Stomach (tissue), 9 donors: ENCODE measurements around the gene PPP2R2B. TPM values are rescaled to one million over a fixed set of nuclear protein-coding genes. Genes with fewer than 3 reads are reported as not detected.

Experiments
- DNase-seq, 2 donors: peaks; one replicate each; pipeline versions ENCODE4 v3.0.0 to v3.0.0-alpha.2; 2013 to 2019
- H3K27ac ChIP-seq, 5 donors: fragments of 200-600 bp in 4 of 5; sonication (generic) in 4 of 5; one replicate each; pipeline ENCODE4 v1.5.1; 2013 to 2019; ENCODE audit warnings: mild to moderate bottlenecking in 1 of 5, moderate library complexity in 1 of 5
- H3K27me3 ChIP-seq, 3 donors: fragments of 200-600 bp; sonication (generic); one replicate each; pipeline ENCODE4 v1.5.1; 2017 to 2019; ENCODE audit warnings: mixed run types in 1 of 3
- H3K36me3 ChIP-seq, 4 donors: fragments of 200-600 bp; sonication (generic); 1 replicate in 3 of 4; 2 replicates in 1 of 4; pipeline ENCODE4 v1.5.1; 2016 to 2019
- H3K4me1 ChIP-seq, 4 donors: fragments of 200-600 bp; sonication (generic); one replicate each; pipeline ENCODE4 v1.5.1; 2016 to 2019
- H3K4me3 ChIP-seq, 4 donors: fragments of 200-600 bp; sonication (generic) in 3 of 4; one replicate each; pipeline ENCODE4 v1.5.1; 2016 to 2019; ENCODE audit warnings: mild to moderate bottlenecking in 1 of 4
- H3K9me3 ChIP-seq, 4 donors: fragments of 200-600 bp; sonication (generic); one replicate each; pipeline ENCODE4 v1.5.1; 2016 to 2019
- EP300 ChIP-seq: sonication (generic); formaldehyde crosslinking; IDR thresholded peaks from one replicate; pipeline ENCODE4 v1.6.1; 2017; ENCODE audit warnings: antibody characterized with exemption
- POLR2A ChIP-seq, 4 donors: fragments of 450-650 bp; IDR thresholded peaks; one replicate each; pipeline ENCODE4 v1.6.1; 2016; ENCODE audit warnings: antibody characterized with exemption in 4 of 4, control low read depth in 2 of 4, mild to moderate bottlenecking in 1 of 4, moderate library complexity in 1 of 4
- POLR2AphosphoS5 ChIP-seq, 3 donors: sonication (generic); formaldehyde crosslinking; IDR thresholded peaks; one replicate each; pipeline ENCODE4 v1.6.1; 2016; ENCODE audit warnings: antibody characterized with exemption in 3 of 3
- WGBS, 5 donors: extraction: QIAGEN DNeasy Blood & Tissue Kit in 3 of 5; methylation state at CpG; one replicate each; pipeline versions ENCODE4 v1.1.5 to v1.1.7; 2013 to 2018; 5-methylcytosine and 5-hydroxymethylcytosine counted together
- intact Hi-C: fragments of 100-400 bp; cut with DNase I; formaldehyde crosslinking; loops from one replicate; pipeline ENCODE4 v1.15.1; 2023; ENCODE audit warnings: low total_unique reads
- polyA plus RNA-seq, 3 donors: library from polyadenylated mRNA; stranded (reverse); fragments of 200-250 nt; gene quantifications; one replicate each; pipeline ENCODE4 v1.2.3, GENCODE V29; 2013
- total RNA-seq, 5 donors: library from RNA; depleted of rRNA; stranded (reverse); fragments of >200 nt; gene quantifications; one replicate each; pipeline versions ENCODE4 v1.1.0 to v1.2.3, GENCODE V29; 2014 to 2016
- TF ChIP-seq, protein P1 (sequence below), 7 experiments: fragments of 450-650 bp in 4 of 7; fragments of 200-600 bp in 3 of 7; sonication (generic) in 3 of 7; IDR thresholded peaks; one replicate each; pipeline ENCODE4 v1.5.1; 2016 to 2019; ENCODE audit warnings: antibody characterized with exemption in 7 of 7, control low read depth in 2 of 7, mild to moderate bottlenecking in 1 of 7
- donor health status: healthy with polysubstance abuse.
- donor health status: Bipolar disorder and iron deficiency.
- donor health status: healthy.

Gene PPP2R2B
- total and polyA plus RNA-seq, 8 donors: under 0.01 to 4.6 (median 0.75) TPM; not detected in 1

GRCh38 chr5:146600376-146600775, 278.2 kb downstream of the PPP2R2B start:
- no peak for TF ChIP-seq POLR2AphosphoS5 (IDR thresholded peaks at IDR 0.05)
- TF ChIP-seq POLR2A (IDR thresholded peaks at IDR 0.05): no peak
- TF ChIP-seq EP300: no peak
- TF ChIP-seq, protein P1, sequence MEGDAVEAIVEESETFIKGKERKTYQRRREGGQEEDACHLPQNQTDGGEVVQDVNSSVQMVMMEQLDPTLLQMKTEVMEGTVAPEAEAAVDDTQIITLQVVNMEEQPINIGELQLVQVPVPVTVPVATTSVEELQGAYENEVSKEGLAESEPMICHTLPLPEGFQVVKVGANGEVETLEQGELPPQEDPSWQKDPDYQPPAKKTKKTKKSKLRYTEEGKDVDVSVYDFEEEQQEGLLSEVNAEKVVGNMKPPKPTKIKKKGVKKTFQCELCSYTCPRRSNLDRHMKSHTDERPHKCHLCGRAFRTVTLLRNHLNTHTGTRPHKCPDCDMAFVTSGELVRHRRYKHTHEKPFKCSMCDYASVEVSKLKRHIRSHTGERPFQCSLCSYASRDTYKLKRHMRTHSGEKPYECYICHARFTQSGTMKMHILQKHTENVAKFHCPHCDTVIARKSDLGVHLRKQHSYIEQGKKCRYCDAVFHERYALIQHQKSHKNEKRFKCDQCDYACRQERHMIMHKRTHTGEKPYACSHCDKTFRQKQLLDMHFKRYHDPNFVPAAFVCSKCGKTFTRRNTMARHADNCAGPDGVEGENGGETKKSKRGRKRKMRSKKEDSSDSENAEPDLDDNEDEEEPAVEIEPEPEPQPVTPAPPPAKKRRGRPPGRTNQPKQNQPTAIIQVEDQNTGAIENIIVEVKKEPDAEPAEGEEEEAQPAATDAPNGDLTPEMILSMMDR (IDR thresholded peaks at IDR 0.05): no peak
- Histone ChIP-seq H3K27me3 (no peaks in the 10 kb centered on the region), H3K4me1 (no peaks in the 10 kb centered on the region), H3K36me3 (no peaks in the 10 kb centered on the region), H3K9me3 (no peaks in the 10 kb centered on the region), H3K27ac (no peak overlapping the region), H3K4me3 (no peak overlapping the region)
- intact Hi-C loops: no loop called here
- no peak for DNase-seq
- whole genome bisulfite sequencing, 5 donors: 88 to 91% (median 91%) methylated on average over 5 of the region's 5 CpGs

DNA sequence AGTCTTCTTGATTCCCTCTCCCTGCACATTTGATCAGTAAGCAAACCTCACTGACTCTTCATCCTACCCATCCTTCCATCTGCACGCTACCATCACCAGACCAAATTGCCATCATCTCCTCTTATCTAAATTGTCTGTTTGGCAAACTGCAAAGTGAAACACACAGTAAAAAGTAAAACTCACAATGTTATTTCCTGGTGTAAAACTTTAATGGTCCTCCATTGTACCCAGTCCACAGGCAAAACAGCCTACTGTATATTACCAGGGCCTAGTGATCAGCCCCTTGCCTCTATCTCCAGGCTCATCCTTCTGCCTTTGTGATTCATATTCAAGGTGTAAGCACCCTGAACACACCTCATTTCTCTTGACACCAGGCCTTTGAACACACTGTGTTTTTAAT, 279.3 kb downstream of the PPP2R2B start:
- intact Hi-C loops: no loop called here
- 81 to 98% (median 96%) methylated on average over 1 of the region's 1 CpG for WGBS, 5 donors
- Histone ChIP-seq H3K4me1 (no peaks in the 10 kb centered on the region), H3K9me3 (no peaks in the 10 kb centered on the region), H3K27ac (no peak overlapping the region), H3K36me3 (no peaks in the 10 kb centered on the region), H3K4me3 (no peak overlapping the region), H3K27me3 (no peaks in the 10 kb centered on the region)
- TF ChIP-seq EP300 (no peak), POLR2A (IDR thresholded peaks at IDR 0.05) (no peak), POLR2AphosphoS5 (IDR thresholded peaks at IDR 0.05) (no peak)
- TF ChIP-seq, protein P1 (IDR thresholded peaks at IDR 0.05): no peak
- DNase-seq: no peak

GRCh38 chr5:146595088-146595487, 283.5 kb downstream of the PPP2R2B start:
- Histone ChIP-seq H3K4me1 (no peaks in the 10 kb centered on the region), H3K4me3 (no peak overlapping the region), H3K27ac (no peak overlapping the region), H3K36me3 (no peaks in the 10 kb centered on the region), H3K27me3 (no peaks in the 10 kb centered on the region), H3K9me3 (no peaks in the 10 kb centered on the region)
- 55 to 71% (median 60%) methylated on average over 2 of the region's 2 CpGs for WGBS, 5 donors
- TF ChIP-seq, protein P1 (IDR thresholded peaks at IDR 0.05): no peak
- TF ChIP-seq POLR2AphosphoS5 (IDR thresholded peaks at IDR 0.05) (no peak), EP300 (no peak)
- DNase-seq: no peak
- intact Hi-C loops: no loop called here

GRCh38 chr5:146592352-146592751, 286.2 kb downstream of the PPP2R2B start:
- Histone ChIP-seq H3K27me3 (no peaks in the 10 kb centered on the region), H3K9me3 (no peaks in the 10 kb centered on the region), H3K36me3 (no peaks in the 10 kb centered on the region), H3K4me1 (no peaks in the 10 kb centered on the region), H3K27ac (no peak overlapping the region), H3K4me3 (no peak overlapping the region)
- DNase-seq: peak in 1 of 2 donors; percentile 25
- no peak for TF ChIP-seq POLR2AphosphoS5 (IDR thresholded peaks at IDR 0.05)
- TF ChIP-seq, protein P1 (IDR thresholded peaks at IDR 0.05): no peak
- WGBS, 5 donors: 47 to 76% (median 50%) methylated on average over 2 of the region's 2 CpGs
- intact Hi-C loops: no loop called here

- Histone ChIP-seq H3K9me3 (no peaks in the 10 kb centered on the region), H3K27me3 (no peaks in the 10 kb centered on the region), H3K27ac (no peak overlapping the region), H3K4me1 (no peaks in the 10 kb centered on the region), H3K36me3 (no peaks in the 10 kb centered on the region), H3K4me3 (no peak overlapping the region)
- DNase-seq: no peak
- TF ChIP-seq POLR2AphosphoS5 (IDR thresholded peaks at IDR 0.05) (no peak), POLR2A (IDR thresholded peaks at IDR 0.05) (no peak), EP300 (no peak)
- TF ChIP-seq, protein P1 (IDR thresholded peaks at IDR 0.05): no peak
- intact Hi-C loops: no loop called here
- 78 to 88% (median 85%) methylated on average over 3 of the region's 3 CpGs for WGBS, 5 donors
Observed at GRCh38 chr5:146589028-146589345, 289.6 kb downstream of the PPP2R2B start.
